ENCODE measurements around the gene MTA3. TPM values are rescaled to one million over a fixed set of nuclear protein-coding genes. Genes with fewer than 3 reads are reported as not detected.

Gene MTA3
- polyA plus RNA-seq, 1 donor from 2014 or later: 11.2 TPM

DNA sequence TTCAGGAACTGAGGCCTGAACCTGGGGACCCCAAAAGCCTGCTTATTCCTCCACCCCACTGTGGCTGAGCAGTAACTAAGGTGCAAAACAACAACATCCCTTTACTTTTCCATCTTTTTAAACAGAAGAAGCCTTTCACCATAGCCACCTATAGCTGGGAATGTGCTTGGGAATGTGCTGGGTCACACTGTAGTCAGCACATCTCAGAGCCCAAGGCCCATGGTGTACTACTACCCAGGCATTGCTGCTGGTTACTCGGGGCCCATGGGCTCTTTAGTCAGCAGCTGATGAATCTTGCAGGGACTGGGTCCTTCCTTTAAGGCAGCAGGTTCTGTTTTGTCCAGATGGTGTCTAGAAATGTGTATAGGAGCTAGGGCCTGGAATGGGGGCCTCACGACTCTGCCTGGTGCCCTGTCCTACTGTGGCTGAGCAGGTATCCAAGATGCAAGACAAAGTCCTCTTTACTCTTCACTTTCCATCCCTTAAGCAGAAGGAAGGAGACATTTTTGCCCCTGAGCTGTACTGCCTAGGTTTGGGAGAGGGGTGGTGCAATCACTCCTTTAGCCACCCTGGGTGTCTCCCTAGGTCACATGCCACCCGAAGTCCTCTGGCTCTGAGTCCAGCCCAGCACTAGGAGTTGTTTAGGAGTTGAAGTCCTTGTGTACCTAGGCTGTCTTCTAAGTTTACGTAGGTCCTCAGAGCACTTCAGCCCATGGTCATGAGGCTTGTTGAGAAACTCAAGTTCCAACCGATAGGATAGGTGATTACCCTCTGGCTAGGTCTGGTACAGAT, 125.5 kb downstream of the MTA3 start:
- H3K9ac ChIP-seq (ENCODE audit: low read length): no peak overlapping the region
- H4K20me1 ChIP-seq (ENCODE audit: insufficient read depth): no peaks in the 10 kb centered on the region
- no peaks in the 10 kb centered on the region for H3K9me2 ChIP-seq (ENCODE audit: insufficient read depth, low read length)
- H3K4me3 ChIP-seq (ENCODE audit: low read length): no peak overlapping the region
- no peak overlapping the region for H3K4me2 ChIP-seq (ENCODE audit: low read length)
- TF ChIP-seq EZH2 (IDR thresholded peaks at IDR 0.05; ENCODE audit: borderline replicate concordance, insufficient read depth, low read length, poor library complexity, severe bottlenecking) (no peak), POLR2AphosphoS5 (IDR thresholded peaks at IDR 0.05) (no peak), MXI1 (conservative IDR thresholded peaks at IDR 0.05; ENCODE audit: poor library complexity, severe bottlenecking) (no peak), TAF1 (IDR thresholded peaks at IDR 0.05; ENCODE audit: low read depth) (no peak), REST (IDR thresholded peaks at IDR 0.05; ENCODE audit: borderline replicate concordance) (no peak), EP300 (conservative IDR thresholded peaks at IDR 0.05; ENCODE audit: poor library complexity, severe bottlenecking) (no peak), SMC3 (conservative IDR thresholded peaks at IDR 0.05; ENCODE audit: poor library complexity) (no peak), RAD21 (conservative IDR thresholded peaks at IDR 0.05) (no peak)
- TF ChIP-seq, protein P1, sequence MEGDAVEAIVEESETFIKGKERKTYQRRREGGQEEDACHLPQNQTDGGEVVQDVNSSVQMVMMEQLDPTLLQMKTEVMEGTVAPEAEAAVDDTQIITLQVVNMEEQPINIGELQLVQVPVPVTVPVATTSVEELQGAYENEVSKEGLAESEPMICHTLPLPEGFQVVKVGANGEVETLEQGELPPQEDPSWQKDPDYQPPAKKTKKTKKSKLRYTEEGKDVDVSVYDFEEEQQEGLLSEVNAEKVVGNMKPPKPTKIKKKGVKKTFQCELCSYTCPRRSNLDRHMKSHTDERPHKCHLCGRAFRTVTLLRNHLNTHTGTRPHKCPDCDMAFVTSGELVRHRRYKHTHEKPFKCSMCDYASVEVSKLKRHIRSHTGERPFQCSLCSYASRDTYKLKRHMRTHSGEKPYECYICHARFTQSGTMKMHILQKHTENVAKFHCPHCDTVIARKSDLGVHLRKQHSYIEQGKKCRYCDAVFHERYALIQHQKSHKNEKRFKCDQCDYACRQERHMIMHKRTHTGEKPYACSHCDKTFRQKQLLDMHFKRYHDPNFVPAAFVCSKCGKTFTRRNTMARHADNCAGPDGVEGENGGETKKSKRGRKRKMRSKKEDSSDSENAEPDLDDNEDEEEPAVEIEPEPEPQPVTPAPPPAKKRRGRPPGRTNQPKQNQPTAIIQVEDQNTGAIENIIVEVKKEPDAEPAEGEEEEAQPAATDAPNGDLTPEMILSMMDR (IDR thresholded peaks at IDR 0.05; ENCODE audit: poor library complexity, severe bottlenecking): no peak
- no peak overlapping the region for H2AFZ ChIP-seq (ENCODE audit: low read depth, low read length)
- H3F3A ChIP-seq (ENCODE audit: insufficient read depth, low read length, poor library complexity, severe bottlenecking): no peaks in the 10 kb centered on the region
- no peaks in the 10 kb centered on the region for H3K9me3 ChIP-seq (ENCODE audit: low read length)
- no peaks in the 10 kb centered on the region for H3K79me2 ChIP-seq (replicated peaks; ENCODE audit: insufficient read depth, low read length)
- no peak overlapping the region for H3K27ac ChIP-seq (ENCODE audit: low read length)
- H3K36me3 ChIP-seq (ENCODE audit: insufficient read depth, low read length): no peaks in the 10 kb centered on the region
- H3K27me3 ChIP-seq (ENCODE audit: insufficient read depth, low read depth, low read length): no peaks in the 10 kb centered on the region

GRCh38 chr2:42696987-42697386, 128.6 kb downstream of the MTA3 start:
- TF ChIP-seq, protein P1 (IDR thresholded peaks at IDR 0.05; ENCODE audit: poor library complexity, severe bottlenecking): no peak
- TF ChIP-seq MXI1 (conservative IDR thresholded peaks at IDR 0.05; ENCODE audit: poor library complexity, severe bottlenecking) (no peak), EP300 (conservative IDR thresholded peaks at IDR 0.05; ENCODE audit: poor library complexity, severe bottlenecking) (no peak), TAF1 (IDR thresholded peaks at IDR 0.05; ENCODE audit: low read depth) (no peak), EZH2 (IDR thresholded peaks at IDR 0.05; ENCODE audit: borderline replicate concordance, insufficient read depth, low read length, poor library complexity, severe bottlenecking) (no peak), RAD21 (conservative IDR thresholded peaks at IDR 0.05) (no peak), POLR2AphosphoS5 (IDR thresholded peaks at IDR 0.05) (no peak), REST (IDR thresholded peaks at IDR 0.05; ENCODE audit: borderline replicate concordance) (no peak), SMC3 (conservative IDR thresholded peaks at IDR 0.05; ENCODE audit: poor library complexity) (no peak)
- H3K27me3 ChIP-seq (ENCODE audit: insufficient read depth, low read depth, low read length): no peaks in the 10 kb centered on the region
- H4K20me1 ChIP-seq (ENCODE audit: insufficient read depth): no peaks in the 10 kb centered on the region
- no peaks in the 10 kb centered on the region for H3F3A ChIP-seq (ENCODE audit: insufficient read depth, low read length, poor library complexity, severe bottlenecking)
- H3K4me2 ChIP-seq (ENCODE audit: low read length): no peak overlapping the region
- no peak overlapping the region for H3K9ac ChIP-seq (ENCODE audit: low read length)
- no peaks in the 10 kb centered on the region for H3K79me2 ChIP-seq (replicated peaks; ENCODE audit: insufficient read depth, low read length)
- no peak overlapping the region for H3K27ac ChIP-seq (ENCODE audit: low read length)
- no peak overlapping the region for H3K4me3 ChIP-seq (ENCODE audit: low read length)
- no peaks in the 10 kb centered on the region for H3K9me3 ChIP-seq (ENCODE audit: low read length)
- H2AFZ ChIP-seq (ENCODE audit: low read depth, low read length): no peak overlapping the region
- H3K9me2 ChIP-seq (ENCODE audit: insufficient read depth, low read length): no peaks in the 10 kb centered on the region
- no peaks in the 10 kb centered on the region for H3K36me3 ChIP-seq (ENCODE audit: insufficient read depth, low read length)

Measured in neural cell (in vitro differentiated cells).